ENCODE results near the gene CCDC185. TPM values are rescaled to one million over a fixed set of nuclear protein-coding genes. Genes with fewer than 3 reads are reported as not detected.

CCDC185 gene
- total and polyA plus RNA-seq, 2 experiments from 2014 or later: 0.56 TPM; not detected in 1

DNA sequence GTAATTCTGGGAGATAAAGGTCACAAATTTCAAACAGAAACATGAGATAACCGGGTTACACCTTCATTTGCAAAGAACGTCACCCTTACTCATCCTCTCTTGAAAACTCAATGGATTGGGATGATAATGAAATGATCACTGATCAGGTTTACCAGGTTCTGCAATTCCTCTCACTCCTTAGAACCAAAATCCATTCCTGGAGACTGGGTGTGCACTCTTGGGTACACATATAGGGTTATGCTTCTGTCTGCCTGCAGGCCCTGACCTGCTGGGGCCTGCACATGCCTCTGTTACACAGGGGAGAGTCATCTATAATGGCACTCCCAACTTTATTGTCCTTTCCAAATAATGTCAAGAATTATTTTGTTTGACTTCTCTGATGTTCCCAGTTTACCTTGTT, 37.5 kb upstream of the CCDC185 start:
- H3F3A ChIP-seq (replicated peaks; ENCODE audit: low read depth): no peaks in the 10 kb centered on the region
- TF ChIP-seq, protein P1, sequence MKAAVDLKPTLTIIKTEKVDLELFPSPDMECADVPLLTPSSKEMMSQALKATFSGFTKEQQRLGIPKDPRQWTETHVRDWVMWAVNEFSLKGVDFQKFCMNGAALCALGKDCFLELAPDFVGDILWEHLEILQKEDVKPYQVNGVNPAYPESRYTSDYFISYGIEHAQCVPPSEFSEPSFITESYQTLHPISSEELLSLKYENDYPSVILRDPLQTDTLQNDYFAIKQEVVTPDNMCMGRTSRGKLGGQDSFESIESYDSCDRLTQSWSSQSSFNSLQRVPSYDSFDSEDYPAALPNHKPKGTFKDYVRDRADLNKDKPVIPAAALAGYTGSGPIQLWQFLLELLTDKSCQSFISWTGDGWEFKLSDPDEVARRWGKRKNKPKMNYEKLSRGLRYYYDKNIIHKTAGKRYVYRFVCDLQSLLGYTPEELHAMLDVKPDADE (IDR thresholded peaks at IDR 0.05): no peak
- no peak for TF ChIP-seq CREB1 (CRISPR knock-in tag; IDR thresholded peaks at IDR 0.05; ENCODE audit: low read depth)
- no peak for TF ChIP-seq EZH2phosphoT487 (IDR thresholded peaks at IDR 0.05; ENCODE audit: unreplicated experiment)
- no peak for TF ChIP-seq NANOG (IDR thresholded peaks at IDR 0.05; ENCODE audit: borderline replicate concordance)
- TF ChIP-seq ZNF114 (CRISPR knock-in tag; IDR thresholded peaks at IDR 0.05): no peak
- no peak for TF ChIP-seq JUNB (IDR thresholded peaks at IDR 0.05; ENCODE audit: unreplicated experiment)
- TF ChIP-seq EZH2 (IDR thresholded peaks at IDR 0.05; ENCODE audit: low read depth, unreplicated experiment): no peak
- TF ChIP-seq, protein P2, sequence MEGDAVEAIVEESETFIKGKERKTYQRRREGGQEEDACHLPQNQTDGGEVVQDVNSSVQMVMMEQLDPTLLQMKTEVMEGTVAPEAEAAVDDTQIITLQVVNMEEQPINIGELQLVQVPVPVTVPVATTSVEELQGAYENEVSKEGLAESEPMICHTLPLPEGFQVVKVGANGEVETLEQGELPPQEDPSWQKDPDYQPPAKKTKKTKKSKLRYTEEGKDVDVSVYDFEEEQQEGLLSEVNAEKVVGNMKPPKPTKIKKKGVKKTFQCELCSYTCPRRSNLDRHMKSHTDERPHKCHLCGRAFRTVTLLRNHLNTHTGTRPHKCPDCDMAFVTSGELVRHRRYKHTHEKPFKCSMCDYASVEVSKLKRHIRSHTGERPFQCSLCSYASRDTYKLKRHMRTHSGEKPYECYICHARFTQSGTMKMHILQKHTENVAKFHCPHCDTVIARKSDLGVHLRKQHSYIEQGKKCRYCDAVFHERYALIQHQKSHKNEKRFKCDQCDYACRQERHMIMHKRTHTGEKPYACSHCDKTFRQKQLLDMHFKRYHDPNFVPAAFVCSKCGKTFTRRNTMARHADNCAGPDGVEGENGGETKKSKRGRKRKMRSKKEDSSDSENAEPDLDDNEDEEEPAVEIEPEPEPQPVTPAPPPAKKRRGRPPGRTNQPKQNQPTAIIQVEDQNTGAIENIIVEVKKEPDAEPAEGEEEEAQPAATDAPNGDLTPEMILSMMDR (conservative IDR thresholded peaks at IDR 0.05; ENCODE audit: low read depth in 2 of 2): no peak
- TF ChIP-seq, protein P3, sequence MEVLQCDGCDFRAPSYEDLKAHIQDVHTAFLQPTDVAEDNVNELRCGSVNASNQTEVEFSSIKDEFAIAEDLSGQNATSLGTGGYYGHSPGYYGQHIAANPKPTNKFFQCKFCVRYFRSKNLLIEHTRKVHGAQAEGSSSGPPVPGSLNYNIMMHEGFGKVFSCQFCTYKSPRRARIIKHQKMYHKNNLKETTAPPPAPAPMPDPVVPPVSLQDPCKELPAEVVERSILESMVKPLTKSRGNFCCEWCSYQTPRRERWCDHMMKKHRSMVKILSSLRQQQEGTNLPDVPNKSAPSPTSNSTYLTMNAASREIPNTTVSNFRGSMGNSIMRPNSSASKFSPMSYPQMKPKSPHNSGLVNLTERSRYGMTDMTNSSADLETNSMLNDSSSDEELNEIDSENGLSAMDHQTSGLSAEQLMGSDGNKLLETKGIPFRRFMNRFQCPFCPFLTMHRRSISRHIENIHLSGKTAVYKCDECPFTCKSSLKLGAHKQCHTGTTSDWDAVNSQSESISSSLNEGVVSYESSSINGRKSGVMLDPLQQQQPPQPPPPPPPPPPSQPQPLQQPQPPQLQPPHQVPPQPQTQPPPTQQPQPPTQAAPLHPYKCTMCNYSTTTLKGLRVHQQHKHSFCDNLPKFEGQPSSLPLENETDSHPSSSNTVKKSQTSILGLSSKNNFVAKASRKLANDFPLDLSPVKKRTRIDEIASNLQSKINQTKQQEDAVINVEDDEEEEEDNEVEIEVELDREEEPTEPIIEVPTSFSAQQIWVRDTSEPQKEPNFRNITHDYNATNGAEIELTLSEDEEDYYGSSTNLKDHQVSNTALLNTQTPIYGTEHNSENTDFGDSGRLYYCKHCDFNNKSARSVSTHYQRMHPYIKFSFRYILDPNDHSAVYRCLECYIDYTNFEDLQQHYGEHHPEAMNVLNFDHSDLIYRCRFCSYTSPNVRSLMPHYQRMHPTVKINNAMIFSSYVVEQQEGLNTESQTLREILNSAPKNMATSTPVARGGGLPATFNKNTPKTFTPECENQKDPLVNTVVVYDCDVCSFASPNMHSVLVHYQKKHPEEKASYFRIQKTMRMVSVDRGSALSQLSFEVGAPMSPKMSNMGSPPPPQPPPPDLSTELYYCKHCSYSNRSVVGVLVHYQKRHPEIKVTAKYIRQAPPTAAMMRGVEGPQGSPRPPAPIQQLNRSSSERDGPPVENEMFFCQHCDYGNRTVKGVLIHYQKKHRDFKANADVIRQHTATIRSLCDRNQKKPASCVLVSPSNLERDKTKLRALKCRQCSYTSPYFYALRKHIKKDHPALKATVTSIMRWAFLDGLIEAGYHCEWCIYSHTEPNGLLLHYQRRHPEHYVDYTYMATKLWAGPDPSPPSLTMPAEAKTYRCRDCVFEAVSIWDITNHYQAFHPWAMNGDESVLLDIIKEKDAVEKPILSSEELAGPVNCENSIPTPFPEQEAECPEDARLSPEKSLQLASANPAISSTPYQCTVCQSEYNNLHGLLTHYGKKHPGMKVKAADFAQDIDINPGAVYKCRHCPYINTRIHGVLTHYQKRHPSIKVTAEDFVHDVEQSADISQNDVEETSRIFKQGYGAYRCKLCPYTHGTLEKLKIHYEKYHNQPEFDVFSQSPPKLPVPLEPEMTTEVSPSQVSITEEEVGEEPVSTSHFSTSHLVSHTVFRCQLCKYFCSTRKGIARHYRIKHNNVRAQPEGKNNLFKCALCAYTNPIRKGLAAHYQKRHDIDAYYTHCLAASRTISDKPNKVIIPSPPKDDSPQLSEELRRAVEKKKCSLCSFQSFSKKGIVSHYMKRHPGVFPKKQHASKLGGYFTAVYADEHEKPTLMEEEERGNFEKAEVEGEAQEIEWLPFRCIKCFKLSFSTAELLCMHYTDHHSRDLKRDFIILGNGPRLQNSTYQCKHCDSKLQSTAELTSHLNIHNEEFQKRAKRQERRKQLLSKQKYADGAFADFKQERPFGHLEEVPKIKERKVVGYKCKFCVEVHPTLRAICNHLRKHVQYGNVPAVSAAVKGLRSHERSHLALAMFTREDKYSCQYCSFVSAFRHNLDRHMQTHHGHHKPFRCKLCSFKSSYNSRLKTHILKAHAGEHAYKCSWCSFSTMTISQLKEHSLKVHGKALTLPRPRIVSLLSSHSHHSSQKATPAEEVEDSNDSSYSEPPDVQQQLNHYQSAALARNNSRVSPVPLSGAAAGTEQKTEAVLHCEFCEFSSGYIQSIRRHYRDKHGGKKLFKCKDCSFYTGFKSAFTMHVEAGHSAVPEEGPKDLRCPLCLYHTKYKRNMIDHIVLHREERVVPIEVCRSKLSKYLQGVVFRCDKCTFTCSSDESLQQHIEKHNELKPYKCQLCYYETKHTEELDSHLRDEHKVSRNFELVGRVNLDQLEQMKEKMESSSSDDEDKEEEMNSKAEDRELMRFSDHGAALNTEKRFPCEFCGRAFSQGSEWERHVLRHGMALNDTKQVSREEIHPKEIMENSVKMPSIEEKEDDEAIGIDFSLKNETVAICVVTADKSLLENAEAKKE (CRISPR knock-in tag; IDR thresholded peaks at IDR 0.05): no peak
- TF ChIP-seq, protein P4, sequence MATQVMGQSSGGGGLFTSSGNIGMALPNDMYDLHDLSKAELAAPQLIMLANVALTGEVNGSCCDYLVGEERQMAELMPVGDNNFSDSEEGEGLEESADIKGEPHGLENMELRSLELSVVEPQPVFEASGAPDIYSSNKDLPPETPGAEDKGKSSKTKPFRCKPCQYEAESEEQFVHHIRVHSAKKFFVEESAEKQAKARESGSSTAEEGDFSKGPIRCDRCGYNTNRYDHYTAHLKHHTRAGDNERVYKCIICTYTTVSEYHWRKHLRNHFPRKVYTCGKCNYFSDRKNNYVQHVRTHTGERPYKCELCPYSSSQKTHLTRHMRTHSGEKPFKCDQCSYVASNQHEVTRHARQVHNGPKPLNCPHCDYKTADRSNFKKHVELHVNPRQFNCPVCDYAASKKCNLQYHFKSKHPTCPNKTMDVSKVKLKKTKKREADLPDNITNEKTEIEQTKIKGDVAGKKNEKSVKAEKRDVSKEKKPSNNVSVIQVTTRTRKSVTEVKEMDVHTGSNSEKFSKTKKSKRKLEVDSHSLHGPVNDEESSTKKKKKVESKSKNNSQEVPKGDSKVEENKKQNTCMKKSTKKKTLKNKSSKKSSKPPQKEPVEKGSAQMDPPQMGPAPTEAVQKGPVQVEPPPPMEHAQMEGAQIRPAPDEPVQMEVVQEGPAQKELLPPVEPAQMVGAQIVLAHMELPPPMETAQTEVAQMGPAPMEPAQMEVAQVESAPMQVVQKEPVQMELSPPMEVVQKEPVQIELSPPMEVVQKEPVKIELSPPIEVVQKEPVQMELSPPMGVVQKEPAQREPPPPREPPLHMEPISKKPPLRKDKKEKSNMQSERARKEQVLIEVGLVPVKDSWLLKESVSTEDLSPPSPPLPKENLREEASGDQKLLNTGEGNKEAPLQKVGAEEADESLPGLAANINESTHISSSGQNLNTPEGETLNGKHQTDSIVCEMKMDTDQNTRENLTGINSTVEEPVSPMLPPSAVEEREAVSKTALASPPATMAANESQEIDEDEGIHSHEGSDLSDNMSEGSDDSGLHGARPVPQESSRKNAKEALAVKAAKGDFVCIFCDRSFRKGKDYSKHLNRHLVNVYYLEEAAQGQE (IDR thresholded peaks at IDR 0.05; ENCODE audit: unreplicated experiment): no peak
- TF ChIP-seq POLR2AphosphoS5 (IDR thresholded peaks at IDR 0.05; ENCODE audit: low read depth): no peak
- TF ChIP-seq STAT1 (IDR thresholded peaks at IDR 0.05; ENCODE audit: unreplicated experiment): no peak
- no peak for TF ChIP-seq ZNF331 (CRISPR knock-in tag; IDR thresholded peaks at IDR 0.05; ENCODE audit: low read depth)
- H3K9me2 ChIP-seq (ENCODE audit: insufficient read depth): no peaks in the 10 kb centered on the region
- H4K20me1 ChIP-seq (replicated peaks; ENCODE audit: insufficient read depth): no peaks in the 10 kb centered on the region; the same call in 1 of the 2 replicates
- H3K4me3 ChIP-seq: no peak overlapping the region
- H3K4me1 ChIP-seq (ENCODE audit: insufficient read depth): no peaks in the 10 kb centered on the region
- H3K27ac ChIP-seq (ENCODE audit: low read depth): no peak overlapping the region
- no peak overlapping the region for H3K4me2 ChIP-seq
- H3K4me1 Mint-ChIP-seq: peaks cover 3% of the 10 kb centered on the region; the same call in 1 of the 3 replicates
- no peaks in the 10 kb centered on the region for H3K36me3 ChIP-seq (ENCODE audit: insufficient read depth)
- H3K36me3 Mint-ChIP-seq (ENCODE audit: low read depth): no peaks in the 10 kb centered on the region
- H3K27me3 Mint-ChIP-seq (ENCODE audit: insufficient read depth, low read depth, poor library complexity): peaks cover 5% of the 10 kb centered on the region
- no peak for ATAC-seq
- no peaks in the 10 kb centered on the region for H3K27me3 ChIP-seq (ENCODE audit: insufficient read depth)
- no peak for DNase-seq (ENCODE audit: low spot score)
- no peaks in the 10 kb centered on the region for H3K9me3 Mint-ChIP-seq
- no peaks in the 10 kb centered on the region for H3K79me2 ChIP-seq (replicated peaks; ENCODE audit: insufficient read depth)
- H3K27ac Mint-ChIP-seq: no peak overlapping the region
- H2AFZ ChIP-seq: no peak overlapping the region
- no peak overlapping the region for H3K4me3 Mint-ChIP-seq

All from GM23338 (cell line).